ENCODE results near the gene TCF7L2.

DNA sequence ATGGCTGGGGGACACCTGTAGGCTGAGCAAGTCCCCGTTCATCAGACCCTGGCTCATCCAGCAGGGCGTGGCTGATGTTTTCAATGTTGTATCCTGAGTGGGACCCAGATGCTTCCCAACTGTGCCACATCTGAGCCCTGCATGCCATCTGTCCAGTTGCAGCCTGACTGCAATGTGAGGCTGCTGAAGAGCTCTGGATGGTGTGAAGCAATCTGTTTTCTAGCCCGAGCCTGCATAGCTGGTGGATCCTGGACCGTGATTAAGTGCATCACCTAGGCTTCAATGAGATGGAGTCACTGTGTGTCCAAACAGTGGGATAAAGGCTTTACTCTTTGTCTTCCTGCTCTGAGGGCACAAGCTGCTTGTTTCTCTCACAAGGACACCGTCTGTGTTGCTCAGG is 99.8 kb downstream of the TCF7L2 start:
- TF ChIP-seq, protein P1, sequence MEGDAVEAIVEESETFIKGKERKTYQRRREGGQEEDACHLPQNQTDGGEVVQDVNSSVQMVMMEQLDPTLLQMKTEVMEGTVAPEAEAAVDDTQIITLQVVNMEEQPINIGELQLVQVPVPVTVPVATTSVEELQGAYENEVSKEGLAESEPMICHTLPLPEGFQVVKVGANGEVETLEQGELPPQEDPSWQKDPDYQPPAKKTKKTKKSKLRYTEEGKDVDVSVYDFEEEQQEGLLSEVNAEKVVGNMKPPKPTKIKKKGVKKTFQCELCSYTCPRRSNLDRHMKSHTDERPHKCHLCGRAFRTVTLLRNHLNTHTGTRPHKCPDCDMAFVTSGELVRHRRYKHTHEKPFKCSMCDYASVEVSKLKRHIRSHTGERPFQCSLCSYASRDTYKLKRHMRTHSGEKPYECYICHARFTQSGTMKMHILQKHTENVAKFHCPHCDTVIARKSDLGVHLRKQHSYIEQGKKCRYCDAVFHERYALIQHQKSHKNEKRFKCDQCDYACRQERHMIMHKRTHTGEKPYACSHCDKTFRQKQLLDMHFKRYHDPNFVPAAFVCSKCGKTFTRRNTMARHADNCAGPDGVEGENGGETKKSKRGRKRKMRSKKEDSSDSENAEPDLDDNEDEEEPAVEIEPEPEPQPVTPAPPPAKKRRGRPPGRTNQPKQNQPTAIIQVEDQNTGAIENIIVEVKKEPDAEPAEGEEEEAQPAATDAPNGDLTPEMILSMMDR (IDR thresholded peaks at IDR 0.05; ENCODE audit: poor library complexity, severe bottlenecking): no peak
- TF ChIP-seq POLR2AphosphoS5 (IDR thresholded peaks at IDR 0.05) (no peak), EZH2 (IDR thresholded peaks at IDR 0.05; ENCODE audit: borderline replicate concordance, insufficient read depth, low read length, poor library complexity, severe bottlenecking) (no peak), MXI1 (conservative IDR thresholded peaks at IDR 0.05; ENCODE audit: poor library complexity, severe bottlenecking) (no peak), SMC3 (conservative IDR thresholded peaks at IDR 0.05; ENCODE audit: poor library complexity) (no peak), TAF1 (IDR thresholded peaks at IDR 0.05; ENCODE audit: low read depth) (no peak), EP300 (conservative IDR thresholded peaks at IDR 0.05; ENCODE audit: poor library complexity, severe bottlenecking) (no peak), RAD21 (conservative IDR thresholded peaks at IDR 0.05) (no peak)
- TF ChIP-seq, protein P2, sequence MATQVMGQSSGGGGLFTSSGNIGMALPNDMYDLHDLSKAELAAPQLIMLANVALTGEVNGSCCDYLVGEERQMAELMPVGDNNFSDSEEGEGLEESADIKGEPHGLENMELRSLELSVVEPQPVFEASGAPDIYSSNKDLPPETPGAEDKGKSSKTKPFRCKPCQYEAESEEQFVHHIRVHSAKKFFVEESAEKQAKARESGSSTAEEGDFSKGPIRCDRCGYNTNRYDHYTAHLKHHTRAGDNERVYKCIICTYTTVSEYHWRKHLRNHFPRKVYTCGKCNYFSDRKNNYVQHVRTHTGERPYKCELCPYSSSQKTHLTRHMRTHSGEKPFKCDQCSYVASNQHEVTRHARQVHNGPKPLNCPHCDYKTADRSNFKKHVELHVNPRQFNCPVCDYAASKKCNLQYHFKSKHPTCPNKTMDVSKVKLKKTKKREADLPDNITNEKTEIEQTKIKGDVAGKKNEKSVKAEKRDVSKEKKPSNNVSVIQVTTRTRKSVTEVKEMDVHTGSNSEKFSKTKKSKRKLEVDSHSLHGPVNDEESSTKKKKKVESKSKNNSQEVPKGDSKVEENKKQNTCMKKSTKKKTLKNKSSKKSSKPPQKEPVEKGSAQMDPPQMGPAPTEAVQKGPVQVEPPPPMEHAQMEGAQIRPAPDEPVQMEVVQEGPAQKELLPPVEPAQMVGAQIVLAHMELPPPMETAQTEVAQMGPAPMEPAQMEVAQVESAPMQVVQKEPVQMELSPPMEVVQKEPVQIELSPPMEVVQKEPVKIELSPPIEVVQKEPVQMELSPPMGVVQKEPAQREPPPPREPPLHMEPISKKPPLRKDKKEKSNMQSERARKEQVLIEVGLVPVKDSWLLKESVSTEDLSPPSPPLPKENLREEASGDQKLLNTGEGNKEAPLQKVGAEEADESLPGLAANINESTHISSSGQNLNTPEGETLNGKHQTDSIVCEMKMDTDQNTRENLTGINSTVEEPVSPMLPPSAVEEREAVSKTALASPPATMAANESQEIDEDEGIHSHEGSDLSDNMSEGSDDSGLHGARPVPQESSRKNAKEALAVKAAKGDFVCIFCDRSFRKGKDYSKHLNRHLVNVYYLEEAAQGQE (IDR thresholded peaks at IDR 0.05; ENCODE audit: borderline replicate concordance): no peak
